Esophagus squamous epithelium (tissue), 4 donors: ENCODE data around the gene CCDC116.

Experiments
- POLR2A ChIP-seq, 4 donors: fragments of 450-650 bp; IDR thresholded peaks; one replicate each; pipeline ENCODE4 v1.6.1; 2017; ENCODE audit warnings: antibody characterized with exemption in 4 of 4, mild to moderate bottlenecking in 4 of 4, moderate library complexity in 3 of 4
- TF ChIP-seq, protein P1 (sequence below), 6 experiments: fragments of 450-650 bp in 4 of 6; fragments of 200-600 bp in 2 of 6; sonication (generic) in 2 of 6; IDR thresholded peaks; one replicate each; pipeline ENCODE4 v1.5.1; 2016 to 2019; ENCODE audit warnings: antibody characterized with exemption in 6 of 6, mild to moderate bottlenecking in 4 of 6, moderate library complexity in 4 of 6

DNA sequence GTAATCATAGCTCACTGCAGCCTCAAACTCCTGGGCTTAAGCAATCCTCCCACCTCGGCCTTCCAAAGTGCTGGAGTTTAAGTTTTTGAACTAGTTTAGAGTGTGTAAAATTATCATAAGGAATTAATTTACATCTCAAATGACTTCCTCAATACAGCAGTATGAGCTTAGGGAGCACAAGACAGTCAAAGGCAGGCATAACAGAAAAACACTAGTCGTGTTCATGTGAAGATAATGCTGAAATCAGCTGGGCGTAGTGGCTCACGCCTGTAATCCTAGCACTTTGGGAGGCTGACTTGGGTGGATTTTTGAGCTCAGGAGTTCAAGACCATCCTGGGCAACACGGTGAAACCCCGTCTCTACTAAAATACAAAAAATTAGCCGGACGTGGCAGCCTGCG, 28.6 kb upstream of the CCDC116 start:
- TF ChIP-seq, protein P1, sequence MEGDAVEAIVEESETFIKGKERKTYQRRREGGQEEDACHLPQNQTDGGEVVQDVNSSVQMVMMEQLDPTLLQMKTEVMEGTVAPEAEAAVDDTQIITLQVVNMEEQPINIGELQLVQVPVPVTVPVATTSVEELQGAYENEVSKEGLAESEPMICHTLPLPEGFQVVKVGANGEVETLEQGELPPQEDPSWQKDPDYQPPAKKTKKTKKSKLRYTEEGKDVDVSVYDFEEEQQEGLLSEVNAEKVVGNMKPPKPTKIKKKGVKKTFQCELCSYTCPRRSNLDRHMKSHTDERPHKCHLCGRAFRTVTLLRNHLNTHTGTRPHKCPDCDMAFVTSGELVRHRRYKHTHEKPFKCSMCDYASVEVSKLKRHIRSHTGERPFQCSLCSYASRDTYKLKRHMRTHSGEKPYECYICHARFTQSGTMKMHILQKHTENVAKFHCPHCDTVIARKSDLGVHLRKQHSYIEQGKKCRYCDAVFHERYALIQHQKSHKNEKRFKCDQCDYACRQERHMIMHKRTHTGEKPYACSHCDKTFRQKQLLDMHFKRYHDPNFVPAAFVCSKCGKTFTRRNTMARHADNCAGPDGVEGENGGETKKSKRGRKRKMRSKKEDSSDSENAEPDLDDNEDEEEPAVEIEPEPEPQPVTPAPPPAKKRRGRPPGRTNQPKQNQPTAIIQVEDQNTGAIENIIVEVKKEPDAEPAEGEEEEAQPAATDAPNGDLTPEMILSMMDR (IDR thresholded peaks at IDR 0.05) = no peak
- TF ChIP-seq POLR2A (IDR thresholded peaks at IDR 0.05) = no peak
